Liver (tissue), 9 donors: ENCODE data around the gene TIAM2. TPM values are rescaled to one million over a fixed set of nuclear protein-coding genes. Genes with fewer than 3 reads are reported as not detected.

Source experiments
- DNase-seq: peaks from one replicate; pipeline ENCODE4 v3.0.0-alpha.2; 2017; ENCODE audit warnings: low spot score
- H3K27ac ChIP-seq, 2 donors: one replicate each; pipeline ENCODE4 v1.7.0; 2013; ENCODE audit warnings: inconsistent platforms in 2 of 2, low read length in 2 of 2, control low read depth in 1 of 2, low read depth in 1 of 2, mild to moderate bottlenecking in 1 of 2
- H3K27me3 ChIP-seq, 4 donors: one replicate each; pipeline versions ENCODE4 v1.6.1 to v1.7.0; 2013; ENCODE audit warnings: low read length in 3 of 4, inconsistent platforms in 1 of 4, mild to moderate bottlenecking in 1 of 4, moderate library complexity in 1 of 4; ENCODE audit not compliant: control insufficient read depth in 4 of 4, insufficient read depth in 4 of 4
- H3K36me3 ChIP-seq, 4 donors: one replicate each; pipeline versions ENCODE4 v1.6.1 to v1.7.0; 2013; ENCODE audit warnings: low read length in 3 of 4, mild to moderate bottlenecking in 3 of 4, low read depth in 1 of 4, moderate library complexity in 1 of 4; ENCODE audit not compliant: control insufficient read depth in 4 of 4, insufficient read depth in 3 of 4
- H3K4me1 ChIP-seq, 4 donors: one replicate each; pipeline versions ENCODE4 v1.6.1 to v1.7.0; 2013; ENCODE audit warnings: low read length in 3 of 4, mild to moderate bottlenecking in 3 of 4, moderate library complexity in 1 of 4; ENCODE audit not compliant: control insufficient read depth in 4 of 4, insufficient read depth in 4 of 4
- H3K4me3 ChIP-seq, 3 donors: one replicate each; pipeline versions ENCODE4 v1.6.1 to v1.7.0; 2013; ENCODE audit warnings: low read length in 3 of 3, control low read depth in 1 of 3, low read depth in 1 of 3, mild to moderate bottlenecking in 1 of 3
- H3K9ac ChIP-seq, 2 donors: one replicate each; pipeline ENCODE4 v1.7.0; 2013; ENCODE audit warnings: low read length in 2 of 2, mild to moderate bottlenecking in 2 of 2, moderate library complexity in 2 of 2, control low read depth in 1 of 2, low read depth in 1 of 2
- H3K9me3 ChIP-seq, 4 donors: one replicate each; pipeline versions ENCODE4 v1.6.1 to v1.7.0; 2013; ENCODE audit warnings: low read length in 3 of 4; ENCODE audit not compliant: control insufficient read depth in 4 of 4
- EGR1 ChIP-seq, 2 donors: IDR thresholded peaks; 2 replicates each; pipeline ENCODE4 v1.6.1; 2016 to 2018; ENCODE audit warnings: antibody characterized with exemption in 2 of 2, low read depth in 2 of 2
- FOXA1 ChIP-seq: IDR thresholded peaks from 2 replicates; pipeline ENCODE4 v1.6.1; 2016; ENCODE audit warnings: antibody characterized with exemption
- FOXA2 ChIP-seq: IDR thresholded peaks from 2 replicates; pipeline ENCODE4 v1.6.1; 2016; ENCODE audit warnings: antibody characterized with exemption
- GABPA ChIP-seq, 2 donors: IDR thresholded peaks in 1 of 2; conservative IDR thresholded peaks in 1 of 2; 2 replicates each; pipeline ENCODE4 v1.6.1; 2016; ENCODE audit warnings: antibody characterized with exemption in 2 of 2, mild to moderate bottlenecking in 1 of 2, moderate library complexity in 1 of 2
- HNF4A ChIP-seq, 2 donors: conservative IDR thresholded peaks; 2 replicates each; pipeline ENCODE4 v1.6.1; 2016; ENCODE audit warnings: antibody characterized with exemption in 2 of 2, mild to moderate bottlenecking in 2 of 2
- HNF4G ChIP-seq: IDR thresholded peaks from 2 replicates; pipeline ENCODE4 v1.6.1; 2016; ENCODE audit warnings: antibody characterized with exemption
- JUND ChIP-seq, 2 donors: IDR thresholded peaks; 2 replicates each; pipeline ENCODE4 v1.6.1; 2016; ENCODE audit warnings: antibody characterized with exemption in 2 of 2
- NR2F2 ChIP-seq: IDR thresholded peaks from 2 replicates; pipeline ENCODE4 v1.6.1; 2016; ENCODE audit warnings: antibody characterized with exemption
- RAD21 ChIP-seq, 2 donors: IDR thresholded peaks; 2 replicates each; pipeline ENCODE4 v1.6.1; 2016; ENCODE audit warnings: antibody characterized with exemption in 2 of 2, mild to moderate bottlenecking in 2 of 2
- RXRA ChIP-seq, 2 donors: IDR thresholded peaks; 2 replicates each; pipeline ENCODE4 v1.6.1; 2017 to 2018; ENCODE audit warnings: antibody characterized with exemption in 2 of 2, mild to moderate bottlenecking in 1 of 2
- SP1 ChIP-seq: IDR thresholded peaks from 2 replicates; pipeline ENCODE4 v1.6.1; 2018; ENCODE audit warnings: antibody characterized with exemption, mild to moderate bottlenecking
- TAF1 ChIP-seq: conservative IDR thresholded peaks from 2 replicates; pipeline ENCODE4 v1.6.1; 2016; ENCODE audit warnings: antibody characterized with exemption, mild to moderate bottlenecking
- YY1 ChIP-seq: IDR thresholded peaks from 2 replicates; pipeline ENCODE4 v1.6.1; 2016; ENCODE audit warnings: antibody characterized with exemption, mild to moderate bottlenecking
- WGBS: extraction: QIAGEN DNeasy Blood & Tissue Kit; methylation state at CpG from one replicate; pipeline ENCODE4 v1.1.7; 2013; 5-methylcytosine and 5-hydroxymethylcytosine counted together
- polyA plus RNA-seq, 2 donors: library from polyadenylated mRNA; stranded (reverse) in 1 of 2; unstranded in 1 of 2; fragments of 200-250 nt in 1 of 2; fragments of >200 nt in 1 of 2; fragmentation: Nextera tagmentation in 1 of 2; extraction: Ambion mirVana in 1 of 2; gene quantifications; one replicate each; pipeline versions ENCODE4 v1.2.1 to v1.2.3, GENCODE V29; 2013 to 2015
- total RNA-seq, 2 donors: library from RNA; depleted of rRNA; stranded (reverse); fragments of >200 nt; gene quantifications; one replicate each; pipeline ENCODE4 v1.2.3, GENCODE V29; 2014
- TF ChIP-seq, protein P1 (sequence below): IDR thresholded peaks from 2 replicates; pipeline ENCODE4 v1.6.1; 2016; ENCODE audit warnings: antibody characterized with exemption, mild to moderate bottlenecking
- TF ChIP-seq, protein P2 (sequence below): IDR thresholded peaks from 2 replicates; pipeline ENCODE4 v1.6.1; 2016; ENCODE audit warnings: antibody characterized with exemption
- TF ChIP-seq, protein P3 (sequence below): IDR thresholded peaks from 2 replicates; pipeline ENCODE4 v1.6.1; 2016; ENCODE audit warnings: antibody characterized with exemption
- TF ChIP-seq, protein P4 (sequence below): fragments of 150-350 bp; IDR thresholded peaks from 2 replicates; pipeline ENCODE4 v1.5.1; 2017; ENCODE audit warnings: improper control_type of control experiment, low read depth, low read length; ENCODE audit not compliant: missing input control
- TF ChIP-seq, protein P5 (sequence below): IDR thresholded peaks from 2 replicates; pipeline ENCODE4 v1.6.1; 2016; ENCODE audit warnings: antibody characterized with exemption
- donor health status: healthy.
- donor health status: healthy.
- donor health status: healthy.
- donor health status: healthy.
- donor health status: healthy.

Gene TIAM2
- total and polyA plus RNA-seq, 4 donors = 0.62 to 3.7 (median 2.4) TPM

DNA sequence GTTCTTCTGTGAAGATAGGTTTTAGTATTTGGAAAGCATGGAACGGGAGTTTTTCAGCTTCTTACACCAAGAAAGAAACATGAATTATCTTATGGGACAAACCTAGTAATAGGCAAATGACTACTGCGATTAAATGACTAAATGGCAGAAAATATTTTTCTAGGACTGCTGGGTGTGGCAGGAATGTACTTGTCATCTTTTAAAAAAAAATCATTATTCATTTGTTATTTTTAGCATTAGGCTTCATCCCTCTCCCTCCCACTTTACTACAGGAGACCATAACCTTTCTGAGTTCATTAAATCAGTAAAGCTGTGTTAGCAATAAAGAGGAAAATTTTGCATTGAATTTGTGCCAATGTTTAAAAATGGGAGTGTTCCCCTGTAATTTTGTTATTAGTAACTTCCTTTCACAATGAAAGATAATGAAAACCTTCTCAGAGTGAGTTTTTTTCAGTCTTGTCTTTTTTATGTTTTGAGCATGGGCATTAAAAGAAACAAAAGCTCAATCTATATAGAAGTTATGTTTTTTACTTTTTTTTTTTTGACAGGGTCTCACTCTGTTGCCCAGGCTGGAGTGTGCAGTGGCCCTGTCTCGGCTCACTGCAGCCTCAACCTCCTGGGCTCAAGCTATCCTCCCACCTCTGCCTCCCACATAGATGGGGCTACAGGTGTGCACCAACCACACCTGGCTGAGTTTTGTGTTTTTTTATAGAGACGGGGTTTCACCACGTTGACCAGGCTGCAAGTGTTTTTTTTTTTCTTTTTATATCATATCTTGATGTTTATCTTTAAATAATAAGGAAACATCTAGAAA lies 163.1 kb downstream of the TIAM2 start:
- Histone ChIP-seq H3K9ac (no peak overlapping the region), H3K4me3 (no peak overlapping the region), H3K27ac (no peak overlapping the region), H3K36me3 (no peaks in the 10 kb centered on the region), H3K27me3 (no peaks in the 10 kb centered on the region), H3K9me3 (no peaks in the 10 kb centered on the region), H3K4me1 (no peaks in the 10 kb centered on the region)
- WGBS = 75% methylated on average over 5 of the region's 5 CpGs
- TF ChIP-seq JUND (IDR thresholded peaks at IDR 0.05) = no peak
- no peak for TF ChIP-seq YY1
- no peak for TF ChIP-seq HNF4G
- TF ChIP-seq, protein P1, sequence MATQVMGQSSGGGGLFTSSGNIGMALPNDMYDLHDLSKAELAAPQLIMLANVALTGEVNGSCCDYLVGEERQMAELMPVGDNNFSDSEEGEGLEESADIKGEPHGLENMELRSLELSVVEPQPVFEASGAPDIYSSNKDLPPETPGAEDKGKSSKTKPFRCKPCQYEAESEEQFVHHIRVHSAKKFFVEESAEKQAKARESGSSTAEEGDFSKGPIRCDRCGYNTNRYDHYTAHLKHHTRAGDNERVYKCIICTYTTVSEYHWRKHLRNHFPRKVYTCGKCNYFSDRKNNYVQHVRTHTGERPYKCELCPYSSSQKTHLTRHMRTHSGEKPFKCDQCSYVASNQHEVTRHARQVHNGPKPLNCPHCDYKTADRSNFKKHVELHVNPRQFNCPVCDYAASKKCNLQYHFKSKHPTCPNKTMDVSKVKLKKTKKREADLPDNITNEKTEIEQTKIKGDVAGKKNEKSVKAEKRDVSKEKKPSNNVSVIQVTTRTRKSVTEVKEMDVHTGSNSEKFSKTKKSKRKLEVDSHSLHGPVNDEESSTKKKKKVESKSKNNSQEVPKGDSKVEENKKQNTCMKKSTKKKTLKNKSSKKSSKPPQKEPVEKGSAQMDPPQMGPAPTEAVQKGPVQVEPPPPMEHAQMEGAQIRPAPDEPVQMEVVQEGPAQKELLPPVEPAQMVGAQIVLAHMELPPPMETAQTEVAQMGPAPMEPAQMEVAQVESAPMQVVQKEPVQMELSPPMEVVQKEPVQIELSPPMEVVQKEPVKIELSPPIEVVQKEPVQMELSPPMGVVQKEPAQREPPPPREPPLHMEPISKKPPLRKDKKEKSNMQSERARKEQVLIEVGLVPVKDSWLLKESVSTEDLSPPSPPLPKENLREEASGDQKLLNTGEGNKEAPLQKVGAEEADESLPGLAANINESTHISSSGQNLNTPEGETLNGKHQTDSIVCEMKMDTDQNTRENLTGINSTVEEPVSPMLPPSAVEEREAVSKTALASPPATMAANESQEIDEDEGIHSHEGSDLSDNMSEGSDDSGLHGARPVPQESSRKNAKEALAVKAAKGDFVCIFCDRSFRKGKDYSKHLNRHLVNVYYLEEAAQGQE = no peak
- no peak for TF ChIP-seq TAF1
- TF ChIP-seq, protein P2, sequence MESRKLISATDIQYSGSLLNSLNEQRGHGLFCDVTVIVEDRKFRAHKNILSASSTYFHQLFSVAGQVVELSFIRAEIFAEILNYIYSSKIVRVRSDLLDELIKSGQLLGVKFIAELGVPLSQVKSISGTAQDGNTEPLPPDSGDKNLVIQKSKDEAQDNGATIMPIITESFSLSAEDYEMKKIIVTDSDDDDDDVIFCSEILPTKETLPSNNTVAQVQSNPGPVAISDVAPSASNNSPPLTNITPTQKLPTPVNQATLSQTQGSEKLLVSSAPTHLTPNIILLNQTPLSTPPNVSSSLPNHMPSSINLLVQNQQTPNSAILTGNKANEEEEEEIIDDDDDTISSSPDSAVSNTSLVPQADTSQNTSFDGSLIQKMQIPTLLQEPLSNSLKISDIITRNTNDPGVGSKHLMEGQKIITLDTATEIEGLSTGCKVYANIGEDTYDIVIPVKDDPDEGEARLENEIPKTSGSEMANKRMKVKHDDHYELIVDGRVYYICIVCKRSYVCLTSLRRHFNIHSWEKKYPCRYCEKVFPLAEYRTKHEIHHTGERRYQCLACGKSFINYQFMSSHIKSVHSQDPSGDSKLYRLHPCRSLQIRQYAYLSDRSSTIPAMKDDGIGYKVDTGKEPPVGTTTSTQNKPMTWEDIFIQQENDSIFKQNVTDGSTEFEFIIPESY = no peak
- no peak for TF ChIP-seq HNF4A (conservative IDR thresholded peaks at IDR 0.05)
- TF ChIP-seq, protein P3, sequence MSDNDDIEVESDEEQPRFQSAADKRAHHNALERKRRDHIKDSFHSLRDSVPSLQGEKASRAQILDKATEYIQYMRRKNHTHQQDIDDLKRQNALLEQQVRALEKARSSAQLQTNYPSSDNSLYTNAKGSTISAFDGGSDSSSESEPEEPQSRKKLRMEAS = no peak
- no peak for TF ChIP-seq SP1
- TF ChIP-seq, protein P4, sequence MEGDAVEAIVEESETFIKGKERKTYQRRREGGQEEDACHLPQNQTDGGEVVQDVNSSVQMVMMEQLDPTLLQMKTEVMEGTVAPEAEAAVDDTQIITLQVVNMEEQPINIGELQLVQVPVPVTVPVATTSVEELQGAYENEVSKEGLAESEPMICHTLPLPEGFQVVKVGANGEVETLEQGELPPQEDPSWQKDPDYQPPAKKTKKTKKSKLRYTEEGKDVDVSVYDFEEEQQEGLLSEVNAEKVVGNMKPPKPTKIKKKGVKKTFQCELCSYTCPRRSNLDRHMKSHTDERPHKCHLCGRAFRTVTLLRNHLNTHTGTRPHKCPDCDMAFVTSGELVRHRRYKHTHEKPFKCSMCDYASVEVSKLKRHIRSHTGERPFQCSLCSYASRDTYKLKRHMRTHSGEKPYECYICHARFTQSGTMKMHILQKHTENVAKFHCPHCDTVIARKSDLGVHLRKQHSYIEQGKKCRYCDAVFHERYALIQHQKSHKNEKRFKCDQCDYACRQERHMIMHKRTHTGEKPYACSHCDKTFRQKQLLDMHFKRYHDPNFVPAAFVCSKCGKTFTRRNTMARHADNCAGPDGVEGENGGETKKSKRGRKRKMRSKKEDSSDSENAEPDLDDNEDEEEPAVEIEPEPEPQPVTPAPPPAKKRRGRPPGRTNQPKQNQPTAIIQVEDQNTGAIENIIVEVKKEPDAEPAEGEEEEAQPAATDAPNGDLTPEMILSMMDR = no peak
- TF ChIP-seq NR2F2 = no peak
- no peak for TF ChIP-seq RAD21 (IDR thresholded peaks at IDR 0.05)
- TF ChIP-seq RXRA (IDR thresholded peaks at IDR 0.05) = no peak
- no peak for TF ChIP-seq FOXA1
- no peak for TF ChIP-seq FOXA2
- TF ChIP-seq, protein P5, sequence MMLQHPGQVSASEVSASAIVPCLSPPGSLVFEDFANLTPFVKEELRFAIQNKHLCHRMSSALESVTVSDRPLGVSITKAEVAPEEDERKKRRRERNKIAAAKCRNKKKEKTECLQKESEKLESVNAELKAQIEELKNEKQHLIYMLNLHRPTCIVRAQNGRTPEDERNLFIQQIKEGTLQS = no peak
- no peak for TF ChIP-seq GABPA (IDR thresholded peaks at IDR 0.05 in 1 of 2, conservative IDR thresholded peaks at IDR 0.05 in 1 of 2)
- TF ChIP-seq EGR1 (IDR thresholded peaks at IDR 0.05; ENCODE audit: low read depth in 2 of 2) = no peak
- no peak for DNase-seq
